CD4-positive, alpha-beta T cell treated with Interleukin-4 for 4 hours (primary cell): ENCODE results near the gene LNP1.
"Not testable (repeated sequence)": the region's sequence is repeated elsewhere in the genome, so short reads cannot be mapped to it uniquely, and the experiment has no call there.

Source experiments
- DNase-seq: peaks from one replicate; pipeline ENCODE4 v3.0.0-alpha.2; 2020

LNP1 gene, protein sequence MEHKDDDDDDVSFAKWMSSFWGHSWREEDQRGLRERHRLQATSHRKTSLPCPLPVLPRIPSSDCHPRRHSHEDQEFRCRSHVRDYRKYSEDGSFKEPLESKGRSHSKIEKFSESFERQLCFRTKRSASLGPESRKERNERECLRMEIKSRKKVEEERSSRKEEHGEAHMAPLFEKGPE

GRCh38 chr3:100400780-100401673 lies at the start of gene LNP1, which contains the start of gene TOMM70:
Gene LNP1 (plus strand): TSS chr3:100401539. CDS start chr3:100429730, 28,191 bp downstream.
Gene TOMM70 (minus strand): TSS chr3:100401089. CDS start chr3:100400949, 140 bp downstream.
- DNase-seq: peak; percentile 95

DNA sequence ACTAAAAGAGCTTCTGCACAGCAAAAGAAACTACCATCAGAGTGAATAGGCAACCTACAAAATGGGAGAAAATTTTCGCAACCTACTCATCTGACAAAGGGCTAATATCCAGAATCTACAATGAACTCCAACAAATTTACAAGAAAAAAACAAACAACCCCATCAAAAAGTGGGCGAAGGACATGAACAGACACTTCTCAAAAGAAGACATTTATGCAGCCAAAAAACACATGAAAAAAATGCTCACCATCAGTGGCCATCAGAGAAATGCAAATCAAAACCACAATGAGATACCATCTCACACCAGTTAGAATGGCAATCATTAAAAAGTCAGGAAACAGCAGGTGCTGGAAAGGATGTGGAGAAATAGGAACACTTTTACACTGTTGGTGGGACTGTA lies 49.6 kb upstream of the LNP1 start:
- not testable (repeated sequence) for DNase-seq

DNA sequence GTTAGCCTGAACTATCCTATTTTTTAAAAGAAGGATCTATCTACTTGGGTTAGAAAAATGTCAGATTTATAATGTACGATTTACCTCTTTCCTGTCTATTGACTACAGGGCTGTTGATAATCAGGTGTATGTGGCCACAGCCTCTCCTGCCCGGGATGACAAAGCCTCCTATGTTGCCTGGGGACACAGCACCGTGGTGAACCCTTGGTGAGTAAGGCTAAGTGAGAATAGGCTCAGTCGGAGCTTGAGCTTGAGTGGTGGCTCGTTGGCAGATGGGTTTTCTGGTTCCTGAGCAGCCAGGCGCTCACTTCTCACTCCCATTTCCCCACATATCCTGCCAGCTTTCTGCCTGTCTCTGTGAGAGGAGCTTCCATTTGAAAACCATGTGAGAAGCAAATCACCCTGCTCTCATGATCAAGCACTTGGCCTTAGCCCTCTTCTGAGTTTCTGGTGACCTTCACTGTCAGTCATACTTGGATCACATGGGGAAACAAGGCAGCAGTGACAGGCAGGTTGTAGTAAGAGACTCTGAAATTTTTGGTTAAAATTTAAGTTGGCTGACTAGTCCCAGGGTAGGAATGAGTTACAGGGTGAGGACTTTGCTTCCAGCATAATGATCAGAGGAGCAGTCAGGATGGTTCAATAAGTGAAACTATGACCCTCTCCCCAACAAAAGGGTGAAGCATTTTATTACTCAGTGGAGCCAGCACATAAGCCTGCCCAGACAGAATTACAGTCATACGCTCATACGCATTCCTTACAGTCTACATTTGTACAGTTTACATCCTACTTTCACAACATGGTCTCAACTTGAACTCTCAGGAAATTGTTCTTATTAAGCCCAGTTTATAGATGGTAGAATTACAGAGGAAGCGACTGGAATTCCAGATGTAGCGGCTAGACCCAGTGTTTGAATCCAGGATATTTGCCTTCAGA lies 48.8 kb upstream of the LNP1 start:
- no peak for DNase-seq

DNA sequence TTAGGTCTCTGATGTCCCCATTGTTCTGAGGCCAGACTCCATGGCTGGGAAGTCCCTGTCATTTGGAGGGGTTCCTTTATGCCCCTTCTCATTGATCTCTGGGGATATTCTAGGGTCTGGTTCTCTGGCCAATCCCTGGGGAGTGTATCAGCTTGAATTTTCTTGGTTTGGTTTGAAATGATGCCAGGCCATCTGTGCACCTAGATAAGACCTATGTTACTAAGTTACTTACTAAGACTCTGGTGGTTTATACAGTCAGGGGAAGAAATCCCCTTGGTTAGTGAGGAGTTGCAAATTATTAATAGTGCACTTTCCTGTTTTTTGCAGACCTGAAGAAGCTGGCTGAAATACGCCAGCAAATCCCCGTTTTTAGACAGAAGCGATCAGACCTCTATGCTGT lies 46.5 kb upstream of the LNP1 start:
- DNase-seq: no peak

- no peak for DNase-seq
Observed at GRCh38 chr3:100358413-100358812, 42.9 kb upstream of the LNP1 start.

DNA sequence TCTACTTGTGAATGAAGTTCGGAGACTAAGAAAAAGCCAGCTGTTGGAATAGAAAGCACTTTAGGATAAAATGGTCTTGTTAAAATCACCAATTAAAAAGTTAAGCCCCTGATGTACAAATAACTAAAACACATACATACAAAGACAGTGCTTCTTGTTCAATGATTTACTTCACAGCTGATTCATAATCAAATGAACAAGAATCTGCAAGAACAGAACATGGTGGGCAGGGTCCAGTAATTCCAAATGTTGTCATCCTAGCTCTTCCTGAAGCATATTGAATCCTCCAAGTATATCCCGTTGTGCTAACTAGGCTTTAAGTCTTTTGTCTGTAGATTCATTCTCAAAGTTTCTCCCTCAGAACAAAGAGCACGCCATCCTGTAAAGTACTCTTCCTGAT lies 42.3 kb upstream of the LNP1 start:
- no peak for DNase-seq

DNA sequence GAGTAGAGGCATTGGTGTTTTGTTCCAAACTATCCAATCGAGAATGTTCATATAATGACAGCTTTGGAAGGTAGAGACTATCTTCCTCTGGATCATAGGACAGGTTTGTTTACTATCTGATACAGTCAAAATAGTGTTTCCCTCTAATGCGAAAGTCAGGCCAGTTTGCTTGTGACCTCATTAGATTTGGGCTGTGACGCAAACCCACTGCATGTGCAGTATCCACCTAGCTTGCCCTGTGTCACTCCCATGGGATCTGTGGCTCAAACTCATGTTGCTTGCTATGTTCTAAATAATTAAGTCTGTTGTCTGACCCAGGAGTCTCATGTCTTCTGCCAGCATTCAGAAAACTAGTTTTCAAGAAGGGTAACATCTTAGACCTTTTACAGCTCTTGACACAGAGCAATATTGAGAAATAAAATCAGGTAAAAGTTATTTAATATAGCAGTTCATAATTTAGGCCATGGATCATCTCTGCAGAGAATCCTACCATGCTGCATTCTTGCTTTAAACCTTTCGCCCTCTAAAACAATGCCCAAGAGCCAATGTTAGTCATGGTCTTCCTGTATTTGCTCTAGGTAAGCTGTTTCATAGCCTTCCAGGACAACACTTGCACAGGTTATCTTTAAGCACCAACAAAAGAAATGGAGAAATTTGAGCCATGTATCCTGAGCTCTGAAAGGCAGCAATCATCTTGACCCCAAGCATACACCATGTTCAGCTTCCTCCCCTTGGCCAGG lies 40.4 kb upstream of the LNP1 start:
- DNase-seq: no peak

- no peak for DNase-seq
Observed at GRCh38 chr3:100361897-100362296, 39.4 kb upstream of the LNP1 start.

DNA sequence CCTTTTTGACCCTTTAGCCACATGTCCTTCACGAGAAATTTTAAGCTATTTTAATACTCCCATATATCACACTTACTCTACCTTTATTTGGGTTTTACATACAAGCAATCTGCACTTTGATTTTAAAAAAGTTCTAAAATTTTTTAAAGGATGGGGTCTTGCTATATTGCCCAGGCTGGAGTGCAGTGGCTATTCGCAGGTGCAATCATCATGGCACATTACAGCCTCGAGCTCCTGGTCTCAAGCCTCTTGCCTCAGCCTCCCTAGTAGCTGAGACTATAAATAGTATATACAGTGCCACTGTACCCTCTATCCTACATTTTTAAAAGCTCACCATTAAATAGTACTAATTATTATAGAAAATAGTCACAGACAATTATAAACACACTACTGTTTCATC lies 36.9 kb upstream of the LNP1 start:
- no peak for DNase-seq

GRCh38 chr3:100366424-100366823 lies 34.9 kb upstream of the LNP1 start:
- no peak for DNase-seq

- no peak for DNase-seq
Observed at GRCh38 chr3:100368441-100368840, 32.9 kb upstream of the LNP1 start.

- no peak for DNase-seq
Observed at GRCh38 chr3:100370756-100371155, 30.6 kb upstream of the LNP1 start.

- DNase-seq: no peak
Observed at GRCh38 chr3:100374521-100374920, 26.8 kb upstream of the LNP1 start.

DNA sequence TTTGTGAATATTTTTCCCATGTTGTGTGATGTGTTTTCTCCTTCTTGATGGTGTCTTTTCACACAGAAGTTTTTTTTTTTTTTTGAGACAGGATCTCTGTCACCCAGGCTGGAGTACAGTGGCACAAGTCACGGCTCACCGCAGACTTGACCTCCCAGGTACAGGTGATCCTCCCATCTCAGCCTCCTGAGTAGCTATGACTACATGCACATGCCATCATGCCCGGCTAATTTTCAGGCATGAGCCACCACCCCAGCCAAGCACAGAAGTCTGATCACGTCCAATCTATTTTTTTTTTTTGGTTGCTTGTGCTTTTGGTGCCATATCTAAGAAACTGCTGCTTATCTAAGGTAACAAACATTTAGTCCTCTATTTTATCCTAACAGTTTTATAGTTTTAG lies 25.0 kb upstream of the LNP1 start:
- DNase-seq: no peak

- DNase-seq: no peak
Observed at GRCh38 chr3:100384733-100385525, 16.4 kb upstream of the LNP1 start.

- no peak for DNase-seq
Observed at GRCh38 chr3:100386437-100387074, 14.8 kb upstream of the LNP1 start.

DNA sequence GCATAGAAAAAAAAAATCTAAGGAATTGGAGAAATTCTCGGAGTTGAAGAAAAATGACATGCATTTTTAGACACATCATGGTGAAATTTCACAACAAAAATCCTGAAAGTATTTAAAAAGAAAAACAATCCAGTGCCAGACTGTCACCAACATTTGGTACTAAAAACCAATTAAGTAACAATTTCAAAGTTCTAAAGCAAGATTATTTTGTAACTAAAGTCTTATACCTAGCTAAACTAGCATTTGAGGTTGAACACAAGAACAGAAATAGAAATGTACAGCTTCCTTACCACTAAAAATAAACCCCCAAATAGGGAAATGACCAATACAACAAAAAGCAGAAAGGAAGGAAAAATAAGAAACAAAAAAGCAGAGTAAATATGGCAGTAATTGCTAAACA lies 12.3 kb upstream of the LNP1 start:
- no peak for DNase-seq

DNA sequence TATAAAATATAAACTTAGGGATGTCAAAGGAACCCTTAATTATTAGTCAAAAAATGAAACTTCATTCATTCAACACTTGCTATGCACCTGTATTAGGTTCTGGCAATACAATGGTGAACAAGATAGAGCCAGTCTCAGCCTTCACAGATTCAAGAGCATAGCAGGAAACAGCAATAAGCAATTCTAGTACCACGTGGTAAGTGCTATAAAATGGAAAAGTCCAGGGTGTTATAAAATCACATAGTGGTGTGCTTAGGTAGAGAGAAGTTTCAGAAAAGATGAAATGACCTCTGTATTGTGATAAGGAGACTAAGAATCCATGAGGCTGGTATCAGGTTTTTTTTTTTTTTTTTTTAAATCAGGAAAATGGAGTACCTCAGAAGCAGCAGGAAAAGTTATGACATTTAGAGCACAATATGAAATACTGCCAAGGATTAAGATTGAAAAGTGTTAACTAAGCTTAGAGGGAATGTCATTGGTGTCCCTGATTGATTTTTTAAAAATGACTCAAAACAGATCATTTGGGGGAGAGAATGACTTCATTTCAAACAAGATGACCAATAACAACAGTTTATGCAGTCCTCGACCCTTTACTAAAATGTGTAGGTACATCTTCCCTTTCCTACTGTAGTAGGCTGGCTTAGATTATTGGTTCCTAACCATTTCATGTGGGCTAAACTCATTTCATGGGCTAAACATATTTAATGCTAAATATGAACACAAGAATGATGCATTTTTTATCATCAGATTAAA lies 5.5 kb upstream of the LNP1 start:
- DNase-seq: no peak

DNA sequence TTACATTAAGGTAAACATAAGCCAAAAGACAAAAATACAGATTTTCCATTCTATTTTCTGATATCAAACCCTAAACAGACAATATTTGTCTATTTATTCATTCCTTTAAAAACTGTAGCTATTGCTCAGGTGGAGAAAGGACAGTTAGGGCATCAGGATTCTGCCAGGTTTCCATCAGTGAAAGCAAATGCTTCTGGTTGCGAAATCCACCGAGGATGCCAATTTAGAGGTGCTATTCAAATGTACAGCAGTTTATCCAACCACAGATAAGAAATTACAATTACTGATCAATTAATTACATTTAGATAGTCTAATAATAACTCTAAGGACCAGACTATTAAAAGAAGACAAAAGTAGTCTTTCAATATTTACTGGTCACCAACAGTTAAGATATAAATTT lies 4.4 kb upstream of the LNP1 start:
- no peak for DNase-seq

DNA sequence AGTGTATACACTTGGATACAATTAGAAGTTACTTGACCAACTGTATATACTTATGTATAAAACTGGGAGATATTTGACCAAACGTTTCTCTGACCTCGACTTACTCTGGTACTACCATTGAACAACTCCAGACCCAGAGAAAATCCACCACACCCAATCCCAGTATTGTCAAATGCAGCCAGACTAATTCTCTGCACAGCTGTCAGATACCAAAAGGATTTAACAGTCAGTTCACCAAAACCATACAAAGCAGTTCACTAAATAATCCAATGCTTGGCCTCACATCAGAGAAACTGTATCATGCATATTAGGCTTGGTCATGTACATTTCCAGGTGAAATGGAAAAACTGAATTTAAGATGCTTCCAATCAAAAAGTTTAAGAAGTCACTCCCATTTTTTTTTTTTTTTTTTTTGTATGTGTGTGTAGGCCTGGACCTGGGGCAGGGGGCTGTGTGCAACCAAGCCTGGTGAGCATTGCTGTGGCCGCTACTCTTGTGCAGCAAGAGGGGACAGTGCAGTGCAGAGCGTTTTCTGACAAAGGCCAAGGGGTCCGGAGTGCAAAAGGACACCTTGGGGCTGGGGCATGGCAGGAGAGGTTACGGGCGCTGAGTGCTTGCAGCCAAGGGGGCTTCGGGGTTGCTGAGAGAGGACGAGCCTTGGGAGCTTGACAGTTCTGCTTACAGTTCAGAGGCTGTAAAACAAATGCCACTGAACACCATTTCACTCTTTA lies 1.8 kb upstream of the LNP1 start:
- DNase-seq: no peak
